GM19240 (cell line): Measurements from ENCODE around the gene CNTRL.
A peak's percentile ranks its signal among the peaks of the same experiment; 100 is the strongest.
"Not testable (repeated sequence)": the region's sequence is repeated elsewhere in the genome, so short reads cannot be mapped to it uniquely, and the experiment has no call there.

Experiments used
- DNase-seq: peaks from one replicate; pipeline ENCODE4 v3.0.0; 2011; ENCODE audit warnings: low spot score; ENCODE audit not compliant: insufficient read length

Gene CNTRL

DNA sequence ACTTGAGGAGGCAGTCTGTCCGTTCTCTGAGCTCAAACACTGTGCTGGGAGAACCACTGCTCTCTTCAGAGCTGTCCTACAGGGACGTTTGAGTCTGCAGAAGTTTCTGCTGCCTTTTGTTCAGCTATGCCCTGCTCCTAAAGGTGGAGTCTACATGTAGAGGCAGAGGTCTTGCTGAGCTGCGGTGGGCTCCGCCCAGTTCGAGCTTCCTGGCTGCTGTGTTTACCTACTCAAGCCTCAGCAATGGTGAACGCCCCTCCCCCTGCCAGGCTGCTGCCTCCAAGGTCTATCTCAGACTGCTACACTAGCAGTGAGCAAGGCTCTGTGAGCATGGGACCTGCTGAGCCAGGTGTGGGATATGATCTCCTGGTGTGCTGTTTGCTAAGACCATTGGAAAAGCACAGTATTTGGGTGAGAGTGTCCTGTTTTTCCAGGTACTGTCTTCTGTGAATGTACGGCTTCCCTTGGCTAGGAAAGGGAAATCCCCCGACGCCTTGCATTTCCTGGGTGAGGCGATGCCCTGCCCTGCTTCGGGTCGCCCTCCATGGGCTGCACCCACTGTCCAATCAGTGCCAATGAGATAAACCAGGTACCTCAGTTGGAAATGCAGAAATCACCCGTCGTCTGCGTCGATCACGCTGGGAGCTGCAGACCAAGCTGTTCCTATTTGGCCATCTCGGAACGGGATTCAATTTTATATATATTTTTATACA lies 58.5 kb downstream of the CNTRL start:
- DNase-seq, result no peak

DNA sequence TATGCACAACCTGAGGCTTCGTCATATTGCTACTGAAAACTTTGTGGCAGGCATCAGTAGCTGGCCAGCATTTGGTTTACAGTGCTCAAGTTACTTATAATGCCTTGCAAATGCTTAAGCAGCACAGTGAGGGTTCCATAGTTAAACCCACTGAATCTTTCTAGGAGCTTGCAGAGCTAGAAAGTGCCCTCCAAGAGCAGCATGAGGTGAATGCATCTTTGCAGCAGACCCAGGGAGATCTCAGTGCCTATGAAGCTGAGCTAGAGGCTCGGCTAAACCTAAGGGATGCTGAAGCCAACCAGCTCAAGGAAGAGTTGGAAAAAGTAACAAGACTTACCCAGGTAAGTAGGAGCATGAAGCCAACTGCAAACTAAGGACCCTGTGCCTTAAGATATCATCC lies 60.9 kb downstream of the CNTRL start:
- DNase-seq, result no peak

DNA sequence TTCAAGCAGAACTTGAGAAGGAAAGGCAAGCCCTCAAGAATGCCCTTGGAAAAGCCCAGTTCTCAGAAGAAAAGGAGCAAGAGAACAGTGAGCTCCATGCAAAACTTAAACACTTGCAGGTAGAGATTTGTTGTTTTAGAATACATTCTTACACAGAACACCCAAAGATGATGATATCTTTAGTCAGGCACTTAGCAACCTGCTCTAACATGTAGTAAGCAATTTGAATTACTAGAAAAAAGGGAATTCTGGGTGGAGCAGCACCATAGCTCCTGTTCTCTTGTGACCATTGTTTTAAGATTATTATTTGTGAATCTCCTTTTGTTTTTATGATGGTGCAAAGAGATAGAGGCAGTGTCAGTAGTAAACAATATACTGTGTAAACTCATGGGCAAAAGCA lies 63.8 kb downstream of the CNTRL start:
- no peak for DNase-seq

DNA sequence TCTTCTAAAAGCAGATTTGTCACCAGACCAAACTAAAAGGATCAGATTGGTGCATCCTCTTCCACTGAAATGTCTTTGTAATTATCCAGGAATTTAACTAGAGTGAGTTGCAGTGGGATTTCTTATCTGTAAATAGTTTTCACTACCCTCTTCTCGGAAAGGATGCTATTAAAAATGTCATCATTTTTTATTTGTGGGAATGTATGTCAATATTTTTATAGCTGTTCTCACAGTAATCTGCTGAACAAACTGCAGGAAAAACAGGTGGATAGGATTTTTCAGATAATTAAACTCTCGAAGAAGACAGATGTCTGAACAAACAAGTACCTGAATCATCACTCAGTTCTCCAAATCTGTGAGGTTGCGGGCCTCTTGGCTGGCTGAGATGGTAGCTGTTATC lies 64.2 kb downstream of the CNTRL start:
- DNase-seq, result no peak

DNA sequence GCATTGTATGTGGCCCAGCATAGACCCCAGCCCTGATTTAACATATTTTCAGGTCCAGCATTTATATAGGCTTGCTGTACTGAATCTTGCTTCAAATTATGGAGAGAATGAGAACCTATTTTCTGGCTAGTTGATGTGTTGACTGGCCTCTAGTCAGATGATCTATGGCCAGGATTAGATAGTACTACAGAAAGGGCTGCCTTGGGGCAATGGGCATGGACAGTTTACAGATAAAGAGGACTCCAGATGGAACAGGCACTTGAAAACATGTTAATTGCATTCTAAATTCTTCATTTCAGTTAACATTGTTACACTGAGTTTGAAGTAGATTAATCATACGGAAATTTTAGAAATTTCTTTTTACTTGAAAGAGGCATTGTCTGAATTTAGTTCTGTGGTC lies 65.4 kb downstream of the CNTRL start:
- DNase-seq, result no peak

DNA sequence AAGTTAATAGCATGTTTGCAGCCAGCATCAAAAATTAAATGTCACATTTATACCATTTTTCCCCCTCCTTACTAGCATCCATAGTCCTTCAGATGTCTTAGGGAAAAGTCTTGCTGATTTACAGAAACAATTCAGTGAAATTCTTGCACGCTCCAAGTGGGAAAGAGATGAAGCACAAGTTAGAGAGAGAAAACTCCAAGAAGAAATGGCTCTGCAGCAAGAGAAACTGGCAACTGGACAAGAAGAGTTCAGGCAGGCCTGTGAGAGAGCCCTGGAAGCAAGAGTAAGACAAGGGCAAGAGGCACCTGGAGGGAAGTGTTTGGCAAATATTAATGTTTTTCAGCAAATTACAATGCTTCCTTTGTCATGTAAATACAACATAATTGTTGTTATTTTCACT lies 66.6 kb downstream of the CNTRL start:
- DNase-seq, result no peak

DNA sequence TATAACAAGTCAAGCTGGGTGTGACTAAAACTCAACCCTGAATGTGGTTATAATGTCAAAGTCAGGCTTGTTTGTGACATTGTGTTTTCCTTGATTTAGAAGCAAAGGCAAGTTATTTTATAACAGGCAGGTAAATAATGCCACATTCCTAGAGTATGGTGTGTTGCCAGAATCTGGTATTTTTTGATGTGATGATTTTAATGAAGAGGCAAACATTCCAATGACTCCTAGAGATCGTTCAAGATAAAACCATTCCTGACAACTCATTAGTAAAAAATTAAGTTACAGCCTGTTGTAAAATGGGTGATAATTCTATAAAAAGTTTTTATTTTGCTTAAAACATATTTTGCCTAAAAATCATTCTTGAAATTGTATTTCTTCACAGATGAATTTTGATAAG lies 67.0 kb downstream of the CNTRL start:
- DNase-seq, result no peak

DNA sequence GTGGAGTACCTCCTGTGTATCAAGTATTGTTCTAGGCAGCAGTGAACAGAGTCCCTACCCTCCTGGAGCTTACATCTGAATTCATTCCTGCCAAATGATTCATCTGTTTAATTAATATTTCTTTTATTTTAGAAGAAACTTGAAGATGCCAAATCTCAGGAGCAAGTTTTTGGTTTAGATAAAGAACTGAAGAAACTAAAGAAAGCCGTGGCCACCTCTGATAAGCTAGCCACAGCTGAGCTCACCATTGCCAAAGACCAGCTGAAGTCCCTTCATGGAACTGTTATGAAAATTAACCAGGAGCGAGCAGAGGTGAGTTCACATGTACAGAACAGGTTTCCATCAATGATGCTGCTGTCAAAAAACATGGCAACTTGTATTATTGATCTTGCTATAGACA lies 69.0 kb downstream of the CNTRL start:
- DNase-seq, result no peak

DNA sequence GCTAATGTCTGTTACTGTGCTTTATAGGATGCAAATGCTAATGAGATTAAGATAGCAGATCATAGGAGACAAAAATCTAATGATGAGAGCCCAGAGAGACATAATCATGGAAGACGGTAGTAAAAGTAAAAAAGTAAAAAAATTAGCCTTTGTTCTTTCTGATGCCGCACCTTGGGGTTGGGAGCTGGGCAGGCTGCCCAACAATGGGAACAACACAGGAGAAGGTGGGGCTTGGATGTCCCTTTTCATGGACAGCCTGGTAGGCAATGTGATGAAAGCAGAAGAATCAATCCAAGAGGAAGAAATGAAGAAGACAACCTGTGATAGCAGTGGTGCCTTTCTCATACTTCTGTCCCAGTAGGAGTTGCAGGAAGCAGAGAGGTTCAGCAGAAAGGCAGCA lies 69.7 kb downstream of the CNTRL start:
- no peak for DNase-seq

DNA sequence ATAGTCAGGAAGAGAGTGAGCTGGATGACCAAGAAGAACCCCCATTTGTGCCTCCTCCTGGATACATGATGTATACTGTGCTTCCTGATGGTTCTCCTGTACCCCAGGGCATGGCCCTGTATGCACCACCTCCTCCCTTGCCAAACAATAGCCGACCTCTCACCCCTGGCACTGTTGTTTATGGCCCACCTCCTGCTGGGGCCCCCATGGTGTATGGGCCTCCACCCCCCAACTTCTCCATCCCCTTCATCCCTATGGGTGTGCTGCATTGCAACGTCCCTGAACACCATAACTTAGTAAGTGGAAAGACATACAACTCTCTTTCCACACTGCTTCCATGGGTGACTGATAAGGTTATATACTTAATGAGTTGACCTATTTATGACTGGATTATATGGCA lies 75.4 kb downstream of the CNTRL start:
- no peak for DNase-seq

DNA sequence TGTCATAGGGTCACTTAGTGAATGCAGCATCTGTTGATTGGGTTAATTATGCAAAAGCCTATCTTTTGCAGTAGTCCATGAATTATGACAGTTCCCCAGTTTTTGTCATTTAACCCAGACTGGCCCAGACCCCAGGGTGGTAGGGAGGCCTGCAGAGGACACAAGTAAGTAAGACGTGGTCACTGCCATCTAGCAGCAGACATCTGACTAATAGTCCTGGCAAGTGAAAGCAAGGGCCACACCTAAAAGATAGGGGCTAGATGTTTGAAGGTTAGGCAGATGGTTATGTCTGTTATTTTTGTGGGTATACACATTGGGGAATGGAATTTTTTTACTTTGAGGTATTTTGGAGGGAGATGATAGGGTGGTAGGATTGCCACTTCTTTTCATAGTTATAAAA lies 78.9 kb downstream of the CNTRL start:
- no peak for DNase-seq

DNA sequence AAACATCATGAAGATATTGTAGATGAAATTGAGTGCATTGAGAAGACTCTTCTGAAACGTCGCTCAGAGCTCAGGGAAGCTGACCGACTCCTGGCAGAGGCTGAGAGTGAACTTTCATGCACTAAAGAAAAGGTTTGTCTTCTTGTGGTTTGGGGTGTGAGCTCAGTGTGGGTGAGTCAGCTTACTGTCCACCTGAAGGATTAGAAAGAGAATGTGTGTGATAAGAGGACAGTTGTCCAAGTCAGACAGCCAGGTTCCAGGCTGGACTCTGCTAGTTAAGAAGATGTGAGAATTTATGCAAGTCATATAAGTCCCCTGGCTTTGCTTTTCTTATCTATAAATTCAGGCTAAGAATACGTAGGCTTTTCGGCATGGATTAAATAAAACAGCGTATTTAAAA lies 80.0 kb downstream of the CNTRL start:
- DNase-seq, result no peak

DNA sequence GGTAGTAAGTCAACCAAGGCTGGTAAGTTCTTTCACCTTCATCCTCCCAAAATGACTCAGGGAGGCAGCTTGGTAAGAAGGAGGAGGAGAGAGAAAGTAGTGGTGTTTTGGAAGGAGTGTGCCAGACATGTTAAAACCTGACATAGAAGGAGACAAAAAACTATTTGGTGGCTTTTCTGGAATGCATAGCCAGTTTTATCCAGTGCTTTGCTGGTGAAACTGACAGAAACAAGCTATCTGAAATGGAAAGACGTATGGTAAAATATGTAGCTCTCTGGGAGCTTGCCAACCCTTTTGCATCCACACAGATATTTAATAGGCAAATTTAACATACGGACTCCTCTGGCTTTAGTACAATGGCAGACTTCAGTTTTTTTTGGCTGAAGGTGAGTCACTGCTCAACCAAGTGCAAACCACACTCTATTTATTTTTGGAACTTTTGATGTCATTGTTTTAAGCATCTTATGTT lies 81.5 kb downstream of the CNTRL start:
- peak; percentile 21 for DNase-seq

DNA sequence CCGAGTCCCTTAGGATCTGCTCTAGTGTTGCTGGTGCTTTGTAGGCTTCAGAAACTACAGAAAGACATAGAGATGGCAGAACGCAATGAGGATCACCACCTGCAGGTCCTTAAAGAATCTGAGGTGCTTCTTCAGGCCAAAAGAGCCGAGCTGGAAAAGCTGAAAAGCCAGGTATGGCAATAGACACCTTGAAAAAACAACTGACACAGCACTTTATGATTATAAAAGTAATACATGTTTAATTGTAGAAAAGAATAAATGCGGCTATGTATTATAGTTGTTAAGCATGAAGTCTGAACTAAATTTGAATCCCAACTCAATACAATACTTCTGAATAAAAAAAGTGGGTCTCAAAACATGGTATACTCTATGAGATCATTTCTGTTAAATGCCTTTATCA lies 83.2 kb downstream of the CNTRL start:
- DNase-seq, result no peak

DNA sequence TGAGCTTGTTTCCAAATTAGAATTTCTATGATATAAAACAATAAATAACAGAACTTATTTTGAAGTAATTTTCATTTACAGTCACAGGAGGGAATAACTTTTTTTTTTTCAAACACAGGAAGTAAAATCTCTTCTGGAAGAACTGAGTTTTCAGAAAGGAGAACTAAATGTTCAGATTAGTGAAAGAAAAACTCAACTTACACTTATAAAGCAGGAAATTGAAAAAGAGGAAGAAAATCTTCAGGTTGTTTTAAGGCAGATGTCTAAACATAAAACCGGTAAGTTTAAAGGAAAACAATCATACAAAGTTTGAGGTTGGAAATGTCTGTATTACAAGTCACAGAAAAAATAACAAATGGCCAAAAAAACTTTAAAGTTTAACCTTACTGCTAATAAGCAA lies 85.3 kb downstream of the CNTRL start:
- DNase-seq, result no peak

DNA sequence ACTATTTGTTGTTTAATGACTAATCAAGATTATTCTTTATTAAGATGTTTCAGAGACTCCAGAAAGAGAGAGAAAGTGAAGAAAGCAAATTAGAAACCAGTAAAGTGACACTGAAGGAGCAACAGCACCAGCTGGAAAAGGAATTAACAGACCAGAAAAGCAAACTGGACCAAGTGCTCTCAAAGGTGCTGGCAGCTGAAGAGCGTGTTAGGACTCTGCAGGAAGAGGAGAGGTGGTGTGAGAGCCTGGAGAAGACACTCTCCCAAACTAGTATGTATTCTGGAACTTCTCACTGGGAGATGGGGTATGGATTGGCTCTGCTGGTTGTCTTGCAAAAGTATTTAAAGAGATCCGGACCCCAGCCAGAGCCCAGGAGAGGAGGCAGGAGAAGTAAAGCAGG lies 93.3 kb downstream of the CNTRL start:
- no peak for DNase-seq

DNA sequence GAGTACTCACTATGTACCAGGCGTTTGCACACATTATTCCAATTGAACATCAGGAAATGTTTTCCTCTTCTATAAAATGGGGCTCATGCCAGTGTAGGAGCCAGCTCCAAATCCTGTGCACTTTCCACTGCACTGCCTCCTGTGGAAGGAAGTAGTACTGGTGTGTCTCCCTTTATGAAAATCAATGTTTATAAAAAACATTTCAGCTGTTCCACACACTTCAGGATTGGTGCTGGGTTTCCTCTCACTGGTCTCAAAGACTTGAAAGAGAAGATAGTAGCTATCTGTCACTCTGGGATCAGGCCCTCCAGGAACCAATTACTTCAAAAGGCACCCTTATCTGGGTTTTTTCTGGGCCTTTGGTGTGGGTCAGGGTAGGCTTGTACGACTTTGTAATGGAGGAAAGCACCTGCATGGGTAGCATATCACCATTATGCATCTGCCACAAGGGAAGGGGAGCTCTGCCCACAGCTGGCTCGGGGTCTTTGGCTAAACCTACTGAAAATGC lies 94.4 kb downstream of the CNTRL start:
- DNase-seq, result no peak

DNA sequence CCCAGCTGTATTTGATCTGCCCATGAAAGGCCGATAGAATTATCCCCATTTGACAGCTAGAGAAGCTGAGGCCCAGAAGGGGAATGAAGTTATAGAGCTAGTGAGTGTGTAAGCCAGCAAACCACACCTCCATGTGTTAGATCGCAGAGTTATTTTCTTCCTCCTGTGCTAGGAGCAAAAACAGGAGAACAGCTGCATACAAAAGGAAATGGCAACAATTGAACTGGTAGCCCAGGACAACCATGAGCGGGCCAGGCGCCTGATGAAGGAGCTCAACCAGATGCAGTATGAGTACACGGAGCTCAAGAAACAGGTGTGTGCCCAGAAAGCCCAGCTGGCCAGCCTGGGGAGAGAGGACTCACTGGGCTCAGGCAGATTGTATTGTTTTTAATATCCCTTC lies 96.5 kb downstream of the CNTRL start:
- DNase-seq, result no peak

DNA sequence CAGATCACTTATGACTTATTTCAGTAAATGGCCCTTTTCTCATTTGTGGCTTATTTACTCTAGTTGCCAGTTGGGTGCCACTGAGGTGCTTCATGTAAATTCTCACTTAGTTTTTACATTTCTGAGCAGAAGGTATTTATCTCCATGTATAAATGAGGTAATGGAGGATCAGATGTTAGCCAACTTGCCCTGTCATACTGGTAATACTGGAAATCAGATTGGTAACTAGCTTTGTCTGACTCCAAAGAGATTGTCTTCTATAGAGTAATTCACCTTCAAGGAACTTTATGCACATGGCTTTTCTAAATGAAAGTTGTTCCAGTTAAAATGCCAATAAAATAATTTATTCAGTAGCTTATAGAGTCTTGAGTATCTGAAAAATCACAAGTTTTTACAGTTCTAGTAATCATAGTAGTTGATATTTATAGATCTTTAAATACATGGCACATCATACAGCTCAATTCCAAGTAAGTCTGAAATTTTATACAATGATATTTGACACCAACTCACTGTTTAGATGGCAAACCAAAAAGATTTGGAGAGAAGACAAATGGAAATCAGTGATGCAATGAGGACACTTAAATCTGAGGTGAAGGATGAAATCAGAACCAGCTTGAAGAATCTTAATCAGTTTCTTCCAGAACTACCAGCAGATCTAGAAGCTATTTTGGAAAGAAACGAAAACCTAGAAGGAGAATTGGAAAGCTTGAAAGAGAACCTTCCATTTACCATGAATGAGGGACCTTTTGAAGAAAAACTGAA lies 98.2 kb downstream of the CNTRL start:
- no peak for DNase-seq

DNA sequence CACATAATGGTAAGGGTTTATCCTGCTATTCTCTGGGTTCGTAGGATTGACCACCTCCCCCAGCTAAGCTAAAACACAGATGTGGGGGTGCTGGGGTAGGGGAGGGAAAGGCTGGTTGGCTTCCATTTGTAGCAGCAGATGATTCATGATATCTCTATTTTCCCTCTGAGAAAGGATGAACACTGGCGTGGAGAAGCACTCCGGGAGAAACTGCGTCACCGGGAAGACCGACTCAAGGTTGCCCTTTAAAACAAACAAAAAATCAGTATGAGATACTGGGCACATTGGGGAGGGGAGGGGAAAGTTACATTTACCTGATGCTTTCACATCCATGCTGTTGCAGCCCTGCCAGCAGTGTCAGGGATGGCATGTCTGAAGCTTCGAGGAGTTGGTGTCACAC lies 98.7 kb downstream of the CNTRL start:
- DNase-seq, result no peak

DNA sequence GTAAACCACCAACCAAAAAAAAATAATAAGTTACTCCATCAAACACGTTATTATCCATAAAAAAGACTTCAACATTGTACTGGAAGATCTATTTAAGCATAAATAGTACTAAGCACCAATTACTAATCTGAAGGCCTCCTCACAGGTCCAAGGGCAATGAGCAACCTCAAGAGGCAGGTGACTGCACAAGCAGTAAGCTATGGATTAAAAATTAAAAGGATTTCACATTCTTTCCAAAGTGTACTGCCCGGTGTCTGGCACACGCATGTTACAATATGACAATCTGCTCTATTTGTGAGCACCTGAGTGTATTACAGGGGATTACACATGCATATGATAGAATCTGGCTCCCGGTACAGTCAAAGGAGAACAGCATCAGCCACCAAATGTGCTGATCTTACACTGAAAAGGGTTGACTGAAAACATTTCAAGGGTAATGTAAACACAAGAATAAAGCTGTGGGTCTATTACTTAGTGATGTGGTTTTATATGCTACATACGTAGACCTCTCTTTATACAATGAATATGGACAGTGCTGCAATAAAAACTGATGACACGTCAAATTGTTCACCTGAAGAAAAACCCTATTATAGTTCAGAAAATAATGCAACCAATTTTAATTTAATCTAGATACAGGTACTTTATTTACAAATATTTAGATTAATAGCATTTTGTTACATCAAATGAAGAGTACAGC lies 104.1 kb downstream of the CNTRL start:
- no peak for DNase-seq

DNA sequence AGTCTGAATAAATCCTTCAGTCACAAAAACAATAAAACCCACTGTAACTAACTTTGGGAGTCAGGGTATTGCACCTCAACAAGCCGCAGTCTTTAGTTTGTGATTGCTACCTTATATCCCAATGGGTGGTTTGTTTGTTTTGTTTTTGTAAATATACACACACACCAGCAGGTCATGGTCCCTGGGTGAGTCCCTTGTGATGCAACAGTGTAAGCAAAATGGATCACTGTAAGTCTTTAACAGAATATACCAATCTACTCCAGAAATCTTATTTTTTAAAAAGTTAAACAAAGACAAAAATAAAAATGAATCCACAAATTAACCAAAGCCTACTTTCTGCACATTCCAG lies 104.6 kb downstream of the CNTRL start:
- not testable (repeated sequence) for DNase-seq
